A549 (cell line): ENCODE measurements around the gene SSBP3.

Experiments
- CEBPB ChIP-seq, 2 experiments: fragments of >200 bp in 1 of 2; sonication (Bioruptor Twin) in 1 of 2; formaldehyde crosslinking in 1 of 2; IDR thresholded peaks; 2 replicates each; pipeline ENCODE4 v1.6.1; 2012 to 2016
- HDAC2 ChIP-seq: fragments of 200-600 bp; sonication (generic); IDR thresholded peaks from 2 replicates; pipeline ENCODE4 v1.6.1; 2016
- HOXA7 ChIP-seq: fragments of 250-450 bp; sonication (Bioruptor Pico); IDR thresholded peaks from 2 replicates; pipeline ENCODE4 v1.5.0; 2020; ENCODE audit warnings: mild to moderate bottlenecking, moderate library complexity
- NPAS2 ChIP-seq: fragments of 250-450 bp; sonication (Bioruptor Pico); IDR thresholded peaks from 2 replicates; pipeline ENCODE4 v1.8.0; 2022; ENCODE audit warnings: mild to moderate bottlenecking, moderate library complexity, borderline replicate concordance
- POLR2A ChIP-seq: IDR thresholded peaks from 2 replicates; pipeline ENCODE4 v1.6.1; 2012; ENCODE audit warnings: mild to moderate bottlenecking, low read length
- RAD21 ChIP-seq, 2 experiments: fragments of >200 bp in 1 of 2; sonication (Bioruptor Twin) in 1 of 2; formaldehyde crosslinking in 1 of 2; IDR thresholded peaks in 1 of 2; conservative IDR thresholded peaks in 1 of 2; 2 replicates in 1 of 2; 3 replicates in 1 of 2; pipeline ENCODE4 v1.6.1; 2012 to 2018; ENCODE audit warnings: inconsistent platforms in 1 of 2
- ZSCAN20 ChIP-seq: fragments of 250-450 bp; sonication (Bioruptor Pico); IDR thresholded peaks from 2 replicates; pipeline ENCODE4 v1.8.0; 2022; ENCODE audit warnings: mild to moderate bottlenecking, moderate library complexity
- TF ChIP-seq, protein P1 (sequence below): fragments of >200 bp; sonication (Bioruptor Twin); formaldehyde crosslinking; IDR thresholded peaks from 3 replicates; pipeline ENCODE4 v1.5.1; 2016
- TF ChIP-seq, protein P2 (sequence below): fragments of 250-450 bp; sonication (Bioruptor Pico); IDR thresholded peaks from 2 replicates; pipeline ENCODE4 v1.5.0; 2021; ENCODE audit warnings: mild to moderate bottlenecking, moderate library complexity, borderline replicate concordance

DNA sequence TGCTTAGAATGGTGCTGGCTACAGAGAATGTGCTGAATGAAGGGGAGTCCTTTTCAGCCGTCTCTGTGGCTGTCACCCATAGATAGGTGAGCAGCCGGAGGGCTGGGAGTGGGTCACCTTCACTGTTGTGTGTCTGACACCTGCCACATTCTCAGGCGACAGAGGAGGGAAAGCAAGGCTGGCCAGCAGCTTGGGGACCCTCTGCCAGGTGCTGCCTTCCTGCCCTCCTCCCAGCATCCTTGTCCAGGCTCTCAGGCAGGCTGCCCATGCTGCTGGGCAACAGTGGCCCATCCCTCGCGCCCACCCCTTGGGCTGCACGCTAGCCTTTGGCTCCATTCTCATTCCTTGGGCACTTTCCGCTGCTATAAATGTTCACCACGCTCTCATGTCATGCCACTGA, 228.5 kb downstream of the SSBP3 start:
- TF ChIP-seq, protein P1, sequence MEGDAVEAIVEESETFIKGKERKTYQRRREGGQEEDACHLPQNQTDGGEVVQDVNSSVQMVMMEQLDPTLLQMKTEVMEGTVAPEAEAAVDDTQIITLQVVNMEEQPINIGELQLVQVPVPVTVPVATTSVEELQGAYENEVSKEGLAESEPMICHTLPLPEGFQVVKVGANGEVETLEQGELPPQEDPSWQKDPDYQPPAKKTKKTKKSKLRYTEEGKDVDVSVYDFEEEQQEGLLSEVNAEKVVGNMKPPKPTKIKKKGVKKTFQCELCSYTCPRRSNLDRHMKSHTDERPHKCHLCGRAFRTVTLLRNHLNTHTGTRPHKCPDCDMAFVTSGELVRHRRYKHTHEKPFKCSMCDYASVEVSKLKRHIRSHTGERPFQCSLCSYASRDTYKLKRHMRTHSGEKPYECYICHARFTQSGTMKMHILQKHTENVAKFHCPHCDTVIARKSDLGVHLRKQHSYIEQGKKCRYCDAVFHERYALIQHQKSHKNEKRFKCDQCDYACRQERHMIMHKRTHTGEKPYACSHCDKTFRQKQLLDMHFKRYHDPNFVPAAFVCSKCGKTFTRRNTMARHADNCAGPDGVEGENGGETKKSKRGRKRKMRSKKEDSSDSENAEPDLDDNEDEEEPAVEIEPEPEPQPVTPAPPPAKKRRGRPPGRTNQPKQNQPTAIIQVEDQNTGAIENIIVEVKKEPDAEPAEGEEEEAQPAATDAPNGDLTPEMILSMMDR: no peak
- no peak for TF ChIP-seq NPAS2
- no peak for TF ChIP-seq HOXA7 (CRISPR knock-in tag)
- no peak for TF ChIP-seq POLR2A
- TF ChIP-seq ZSCAN20 (CRISPR knock-in tag): no peak
- TF ChIP-seq HDAC2: no peak
- no peak for TF ChIP-seq CEBPB (IDR thresholded peaks at IDR 0.05)
- TF ChIP-seq, protein P2, sequence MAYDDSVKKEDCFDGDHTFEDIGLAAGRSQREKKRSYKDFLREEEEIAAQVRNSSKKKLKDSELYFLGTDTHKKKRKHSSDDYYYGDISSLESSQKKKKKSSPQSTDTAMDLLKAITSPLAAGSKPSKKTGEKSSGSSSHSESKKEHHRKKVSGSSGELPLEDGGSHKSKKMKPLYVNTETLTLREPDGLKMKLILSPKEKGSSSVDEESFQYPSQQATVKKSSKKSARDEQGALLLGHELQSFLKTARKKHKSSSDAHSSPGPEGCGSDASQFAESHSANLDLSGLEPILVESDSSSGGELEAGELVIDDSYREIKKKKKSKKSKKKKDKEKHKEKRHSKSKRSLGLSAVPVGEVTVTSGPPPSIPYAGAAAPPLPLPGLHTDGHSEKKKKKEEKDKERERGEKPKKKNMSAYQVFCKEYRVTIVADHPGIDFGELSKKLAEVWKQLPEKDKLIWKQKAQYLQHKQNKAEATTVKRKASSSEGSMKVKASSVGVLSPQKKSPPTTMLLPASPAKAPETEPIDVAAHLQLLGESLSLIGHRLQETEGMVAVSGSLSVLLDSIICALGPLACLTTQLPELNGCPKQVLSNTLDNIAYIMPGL: no peak
- TF ChIP-seq RAD21 (conservative IDR thresholded peaks at IDR 0.05 in 1 of 2, IDR thresholded peaks at IDR 0.05 in 1 of 2): no peak
